Keratinocyte (primary cell): ENCODE data around the gene MYRFL. TPM values are rescaled to one million over a fixed set of nuclear protein-coding genes. Genes with fewer than 3 reads are reported as not detected.

Source experiments
- DNase-seq: peaks from one replicate; pipeline ENCODE4 v3.0.0-alpha.2; 2011; ENCODE audit warnings: low read depth, missing footprints, low spot score
- FAIRE-seq: peaks from 2 replicates; lab custom pipeline; 2011; peaks lifted over from hg19 to GRCh38; lab: Jason Lieb, UNC
- H2AFZ ChIP-seq: 2 replicates; pipeline ENCODE4 v1.6.0; 2012; ENCODE audit warnings: low read length, control low read depth, inconsistent platforms; ENCODE audit not compliant: control insufficient read depth
- H3K27ac ChIP-seq: 2 replicates; pipeline ENCODE4 v1.5.1; 2011; ENCODE audit warnings: low read length; ENCODE audit not compliant: control insufficient read depth, insufficient read depth
- H3K27me3 ChIP-seq: 3 replicates; pipeline ENCODE4 v1.6.0; 2011; ENCODE audit warnings: low read length; ENCODE audit not compliant: control insufficient read depth, insufficient read depth; ENCODE audit errors: extremely low read depth
- H3K36me3 ChIP-seq, 2 experiments: 2 replicates in 1 of 2; 3 replicates in 1 of 2; pipeline ENCODE4 v1.5.1; 2011; ENCODE audit warnings: low read length in 2 of 2, mild to moderate bottlenecking in 1 of 2; ENCODE audit not compliant: control insufficient read depth in 2 of 2, insufficient read depth in 2 of 2; ENCODE audit errors: extremely low read depth in 1 of 2
- H3K4me1 ChIP-seq: 3 replicates; pipeline ENCODE4 v1.5.1; 2011; ENCODE audit warnings: low read length; ENCODE audit not compliant: control insufficient read depth, insufficient read depth; ENCODE audit errors: extremely low read depth
- H3K4me2 ChIP-seq: 3 replicates; pipeline ENCODE4 v1.6.0; 2011; ENCODE audit warnings: low read depth, low read length; ENCODE audit not compliant: control insufficient read depth, insufficient read depth; ENCODE audit errors: extremely low read depth
- H3K4me3 ChIP-seq, 3 experiments: fragments of 200-600 bp in 1 of 3; sonication (generic) in 1 of 3; 2 replicates in 2 of 3; 3 replicates in 1 of 3; pipeline ENCODE4 v1.5.1; 2011 to 2016; ENCODE audit warnings: low read length in 3 of 3, mild to moderate bottlenecking in 3 of 3, control low read depth in 2 of 3, inconsistent platforms in 1 of 3, low read depth in 1 of 3, mixed read lengths in 1 of 3, mixed run types in 1 of 3, moderate library complexity in 1 of 3; ENCODE audit not compliant: control insufficient read depth in 2 of 3, insufficient read depth in 2 of 3; ENCODE audit errors: extremely low read depth in 1 of 3
- H3K79me2 ChIP-seq: 2 replicates; pipeline ENCODE4 v1.6.0; 2012; ENCODE audit warnings: low read length; ENCODE audit not compliant: control insufficient read depth, insufficient read depth
- H3K9ac ChIP-seq: 3 replicates; pipeline ENCODE4 v1.6.0; 2011; ENCODE audit warnings: low read length; ENCODE audit not compliant: control insufficient read depth, insufficient read depth; ENCODE audit errors: extremely low read depth
- H3K9me1 ChIP-seq: 3 replicates; pipeline ENCODE4 v1.6.0; 2011; ENCODE audit warnings: low read length; ENCODE audit not compliant: control insufficient read depth, insufficient read depth; ENCODE audit errors: extremely low read depth
- H3K9me3 ChIP-seq: 2 replicates; pipeline ENCODE4 v1.5.1; 2012; ENCODE audit warnings: low read depth, low read length; ENCODE audit not compliant: control insufficient read depth
- H4K20me1 ChIP-seq: 3 replicates; pipeline ENCODE4 v1.6.0; 2011; ENCODE audit warnings: low read length; ENCODE audit not compliant: control insufficient read depth, insufficient read depth; ENCODE audit errors: extremely low read depth
- CTCF ChIP-seq, 3 experiments: IDR thresholded peaks in 1 of 3; conservative IDR thresholded peaks in 1 of 3; optimal IDR thresholded peaks in 1 of 3; 2 replicates in 2 of 3; 3 replicates in 1 of 3; pipeline versions ENCODE3 to v1.5.1; 2011; ENCODE audit warnings: low read length in 3 of 3, mild to moderate bottlenecking in 3 of 3, moderate library complexity in 2 of 3, control low read depth in 1 of 3, inconsistent platforms in 1 of 3; ENCODE audit not compliant: insufficient read depth in 2 of 3; ENCODE audit errors: extremely low read depth in 1 of 3
- EZH2 ChIP-seq: IDR thresholded peaks from one replicate; pipeline ENCODE4 v1.6.1; 2012; ENCODE audit warnings: inconsistent platforms, mild to moderate bottlenecking, low read length, moderate library complexity
- dilution Hi-C: fragments of 300-500 bp; cut with MboI; formaldehyde crosslinking; loops from one replicate; pipeline ENCODE4 v1.7.0; 2020; ENCODE audit warnings: low sequenced_read_pairs; ENCODE audit not compliant: extremely low pct_ligation_motif_present
- polyA plus RNA-seq, 5 experiments: library from polyadenylated mRNA; depleted of rRNA in 3 of 5; stranded (reverse) in 3 of 5; stranded (forward) in 1 of 5; unstranded in 1 of 5; fragments of >200 nt; gene quantifications; 1 replicate in 1 of 5; 2 replicates in 3 of 5; 3 replicates in 1 of 5; pipeline versions ENCODE4 v1.2.1 to v1.2.3, GENCODE V29; 2011 to 2012; ENCODE audit warnings: missing spikeins in 2 of 5, low read depth in 1 of 5, low replicate concordance in 1 of 5

The MYRFL gene
- polyA plus RNA-seq, 1 donor (not counting 4 experiments of a cell fraction or from before 2014, with no cell fraction given) = 0.39 TPM

DNA sequence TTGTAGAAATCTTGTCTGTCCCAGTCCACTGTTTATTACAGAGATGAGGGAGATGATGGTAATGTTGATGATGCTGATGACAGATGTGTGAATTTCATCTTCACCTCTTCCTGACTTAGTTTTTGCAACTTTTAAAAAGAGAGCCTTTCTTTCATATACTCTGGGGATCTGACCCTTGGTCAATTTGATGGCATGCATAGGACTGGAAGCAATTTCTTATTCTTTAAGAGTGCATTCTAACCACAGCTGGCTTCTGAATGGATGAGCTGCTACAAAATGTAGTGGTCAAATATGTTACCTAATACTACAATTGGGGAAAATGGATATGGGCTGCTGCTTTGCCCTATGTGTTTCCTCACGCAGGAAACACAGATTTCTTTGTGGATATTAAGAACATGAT lies 80.8 kb downstream of the MYRFL start:
- dilution Hi-C loops = no loop called here
- H3K36me3 ChIP-seq = no peaks in the 10 kb centered on the region
- H2AFZ ChIP-seq = no peak overlapping the region
- no peak overlapping the region for H3K27ac ChIP-seq
- FAIRE-seq (no peak), DNase-seq (no peak)
- H3K9me3 ChIP-seq = no peaks in the 10 kb centered on the region
- no peaks in the 10 kb centered on the region for H3K9me1 ChIP-seq
- H3K4me2 ChIP-seq = no peak overlapping the region
- no peaks in the 10 kb centered on the region for H4K20me1 ChIP-seq
- H3K4me1 ChIP-seq = peaks cover 4% of the 10 kb centered on the region
- no peaks in the 10 kb centered on the region for H3K27me3 ChIP-seq
- no peak overlapping the region for H3K4me3 ChIP-seq
- no peak overlapping the region for H3K9ac ChIP-seq
- TF ChIP-seq CTCF (optimal IDR thresholded peaks at IDR 0.05 in 1 of 3, IDR thresholded peaks at IDR 0.05 in 1 of 3, conservative IDR thresholded peaks at IDR 0.05 in 1 of 3; ENCODE audit: extremely low read depth in 1 of 3, insufficient read depth in 2 of 3, low read length in 3 of 3) = no peak
- TF ChIP-seq EZH2 = no peak
- no peaks in the 10 kb centered on the region for H3K79me2 ChIP-seq

GRCh38 chr12:69906411-69907216 lies 81.6 kb downstream of the MYRFL start:
- dilution Hi-C loops = no loop called here
- no peaks in the 10 kb centered on the region for H3K9me3 ChIP-seq
- H2AFZ ChIP-seq = no peak overlapping the region
- H4K20me1 ChIP-seq = no peaks in the 10 kb centered on the region
- no peaks in the 10 kb centered on the region for H3K9me1 ChIP-seq
- H3K36me3 ChIP-seq = no peaks in the 10 kb centered on the region
- no peaks in the 10 kb centered on the region for H3K4me1 ChIP-seq
- no peak overlapping the region for H3K27ac ChIP-seq
- H3K27me3 ChIP-seq = no peaks in the 10 kb centered on the region
- H3K79me2 ChIP-seq = no peaks in the 10 kb centered on the region
- no peak overlapping the region for H3K9ac ChIP-seq
- no peak overlapping the region for H3K4me3 ChIP-seq
- TF ChIP-seq EZH2 (no peak), CTCF (optimal IDR thresholded peaks at IDR 0.05 in 1 of 3, IDR thresholded peaks at IDR 0.05 in 1 of 3, conservative IDR thresholded peaks at IDR 0.05 in 1 of 3; ENCODE audit: extremely low read depth in 1 of 3, insufficient read depth in 2 of 3, low read length in 3 of 3) (no peak)
- no peak for FAIRE-seq
- no peak overlapping the region for H3K4me2 ChIP-seq
- DNase-seq = no peak
